Loucy (cell line): Measurements from ENCODE around the gene BCL2L2.

Source experiments
- EZH2phosphoT487 ChIP-seq: fragments of 200-600 bp; IDR thresholded peaks from 2 replicates; pipeline ENCODE4 v1.6.1; 2018; ENCODE audit warnings: antibody characterized with exemption, mild to moderate bottlenecking, moderate library complexity, borderline replicate concordance
- TF ChIP-seq, protein P1 (sequence below): fragments of 200-600 bp; sonication (generic); conservative IDR thresholded peaks from 2 replicates; pipeline ENCODE4 v1.5.1; 2014; ENCODE audit warnings: mild to moderate bottlenecking, antibody characterized with exemption, low read length

DNA sequence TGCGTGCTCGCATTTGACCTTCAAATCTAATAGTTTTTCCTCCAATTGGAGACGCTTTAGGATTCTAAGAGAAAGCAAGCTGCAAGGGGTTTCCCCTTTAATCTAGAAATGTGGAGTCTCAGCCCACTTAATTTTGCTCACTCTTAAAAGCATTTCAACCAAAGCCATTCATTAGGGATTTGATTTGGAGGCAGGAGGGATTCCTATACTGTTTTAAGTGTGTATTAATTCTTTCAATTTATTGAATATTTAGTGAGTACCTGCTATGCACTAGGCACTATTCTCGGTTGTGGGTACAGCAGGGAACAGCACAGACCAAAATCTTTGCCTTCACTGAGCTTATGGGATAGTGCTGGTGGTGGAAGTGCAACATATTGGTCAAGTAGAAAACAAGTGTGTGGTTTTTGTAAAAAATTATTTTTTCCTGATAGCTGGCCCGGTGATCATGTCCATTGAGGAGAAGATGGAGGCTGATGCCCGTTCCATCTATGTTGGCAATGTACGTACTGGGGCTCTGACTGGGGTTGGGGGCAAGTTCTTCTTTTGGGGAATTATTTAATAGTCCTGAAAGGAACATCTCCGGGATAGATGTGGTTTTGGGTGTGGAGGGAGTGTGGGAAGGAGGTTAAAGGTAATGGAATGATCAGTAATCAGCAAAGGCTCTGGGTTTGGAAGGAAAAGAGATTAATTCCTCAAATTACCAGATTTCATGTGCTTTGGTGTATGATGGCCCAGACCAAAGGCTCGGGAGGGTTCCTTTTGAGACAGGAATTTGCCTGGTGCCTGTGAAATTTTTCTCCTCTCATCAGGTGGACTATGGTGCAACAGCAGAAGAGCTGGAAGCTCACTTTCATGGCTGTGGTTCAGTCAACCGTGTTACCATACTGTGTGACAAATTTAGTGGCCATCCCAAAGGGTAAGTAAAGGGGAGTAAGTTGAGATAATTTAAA is 16.2 kb downstream of the BCL2L2 start:
- TF ChIP-seq EZH2phosphoT487 = no peak
- TF ChIP-seq, protein P1, sequence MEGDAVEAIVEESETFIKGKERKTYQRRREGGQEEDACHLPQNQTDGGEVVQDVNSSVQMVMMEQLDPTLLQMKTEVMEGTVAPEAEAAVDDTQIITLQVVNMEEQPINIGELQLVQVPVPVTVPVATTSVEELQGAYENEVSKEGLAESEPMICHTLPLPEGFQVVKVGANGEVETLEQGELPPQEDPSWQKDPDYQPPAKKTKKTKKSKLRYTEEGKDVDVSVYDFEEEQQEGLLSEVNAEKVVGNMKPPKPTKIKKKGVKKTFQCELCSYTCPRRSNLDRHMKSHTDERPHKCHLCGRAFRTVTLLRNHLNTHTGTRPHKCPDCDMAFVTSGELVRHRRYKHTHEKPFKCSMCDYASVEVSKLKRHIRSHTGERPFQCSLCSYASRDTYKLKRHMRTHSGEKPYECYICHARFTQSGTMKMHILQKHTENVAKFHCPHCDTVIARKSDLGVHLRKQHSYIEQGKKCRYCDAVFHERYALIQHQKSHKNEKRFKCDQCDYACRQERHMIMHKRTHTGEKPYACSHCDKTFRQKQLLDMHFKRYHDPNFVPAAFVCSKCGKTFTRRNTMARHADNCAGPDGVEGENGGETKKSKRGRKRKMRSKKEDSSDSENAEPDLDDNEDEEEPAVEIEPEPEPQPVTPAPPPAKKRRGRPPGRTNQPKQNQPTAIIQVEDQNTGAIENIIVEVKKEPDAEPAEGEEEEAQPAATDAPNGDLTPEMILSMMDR = no peak
